Measurements from ENCODE around the gene SUMO1. TPM values are rescaled to one million over a fixed set of nuclear protein-coding genes. Genes with fewer than 3 reads are reported as not detected.

The SUMO1 gene
- total and polyA plus RNA-seq, 2 of the 8 experiments (the other 6 are each of a cell fraction or from before 2014, with no cell fraction given), result 108 to 238 TPM

DNA sequence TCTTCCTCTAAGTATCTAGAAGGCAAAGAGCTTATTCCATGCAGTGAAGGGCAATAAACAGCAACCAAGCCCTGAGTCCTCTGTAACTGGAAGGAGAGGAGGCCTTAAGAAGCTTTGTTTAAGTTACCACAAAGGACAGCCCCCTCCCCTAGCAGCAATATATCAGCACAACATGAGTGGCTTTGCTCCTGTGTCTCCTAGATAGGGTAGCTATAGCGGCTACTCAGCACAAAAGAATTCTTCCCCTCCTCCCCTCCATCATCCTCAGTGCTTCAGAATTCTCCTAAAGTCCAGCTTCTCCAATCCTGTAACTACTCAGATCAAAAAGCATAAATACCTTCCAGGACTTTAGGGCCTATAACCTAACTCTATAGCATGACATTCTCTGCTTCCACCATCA is 16.5 kb downstream of the SUMO1 start:
- POLR2A ChIA-PET (ENCODE audit: partially characterized antibody), result interaction anchor here (0.6 to 2.3 kb wide), 5 partner anchors 8 to 1426 kb away, joined by 3 to 15 read pairs (median 3); partner anchors contain the start of gene SUMO1
- no peaks in the 10 kb centered on the region for H3K27me3 ChIP-seq (replicated peaks in 1 of 4; ENCODE audit: control insufficient read depth in 3 of 4, extremely low read depth in 1 of 4, insufficient read depth in 3 of 4, low read length in 3 of 4)
- no peak overlapping the region for H3K4me3 ChIP-seq (ENCODE audit: extremely low read depth in 1 of 4, insufficient read depth in 2 of 4, low read depth in 3 of 4, low read length in 4 of 4)
- no peaks in the 10 kb centered on the region for H3K79me1 ChIP-seq (ENCODE audit: low read depth, low read length)
- H4K20me1 ChIP-seq (replicated peaks in 1 of 2; ENCODE audit: control insufficient read depth in 1 of 2, insufficient read depth in 2 of 2, low read length in 2 of 2), result peaks cover 7 to 16% of the 10 kb centered on the region in 2 experiments
- H3K4me2 ChIP-seq (ENCODE audit: insufficient read depth in 1 of 2, low read depth in 2 of 2, low read length in 2 of 2), result no peak overlapping the region
- FAIRE-seq (no peak), DNase-seq (ENCODE audit: low read depth in 1 of 2, low spot score in 2 of 2) (no peak)
- H3K9ac ChIP-seq (replicated peaks in 1 of 4; ENCODE audit: extremely low read depth in 1 of 4, low read depth in 3 of 4, low read length in 3 of 4), result no peak overlapping the region
- H3K79me2 ChIP-seq (ENCODE audit: control insufficient read depth in 1 of 2, insufficient read depth in 2 of 2, low read length in 2 of 2), result peaks cover 12 to 93% of the 10 kb centered on the region in 2 experiments
- H2BK5ac ChIP-seq (ENCODE audit: low read depth, low read length), result no peak overlapping the region
- H2AFZ ChIP-seq (ENCODE audit: low read length), result no peak overlapping the region
- H2AK5ac ChIP-seq (ENCODE audit: low read depth, low read length), result no peak overlapping the region
- peaks cover 0 to 3% (median 0%) of the 10 kb centered on the region in 4 experiments; a peak in 2 of 7 replicates for H3K4me1 ChIP-seq (replicated peaks in 1 of 4; ENCODE audit: control insufficient read depth in 3 of 4, insufficient read depth in 4 of 4, low read length in 3 of 4)
- no peak overlapping the region for H2BK12ac ChIP-seq (ENCODE audit: low read depth, low read length)
- H3K14ac ChIP-seq (ENCODE audit: insufficient read length), result no peak overlapping the region
- H2BK120ac ChIP-seq (replicated peaks; ENCODE audit: low read depth, low read length), result no peak overlapping the region
- no peak overlapping the region for H3K56ac ChIP-seq (replicated peaks; ENCODE audit: insufficient read length, low read depth, low read length)
- no peak overlapping the region for H3K18ac ChIP-seq (ENCODE audit: extremely low read depth, low read length)
- H3K4ac ChIP-seq (replicated peaks; ENCODE audit: insufficient read length, low read depth, low read length), result no peak overlapping the region
- CTCF ChIA-PET (ENCODE audit: partially characterized antibody), result interaction anchor here (0.6 to 1.1 kb wide), 5 partner anchors 10 to 176 kb away, joined by 3 to 5 read pairs (median 3); no protein-coding TSS in a partner anchor
- H3K27ac ChIP-seq (ENCODE audit: low read depth, low read length), result no peak overlapping the region
- H4K91ac ChIP-seq (replicated peaks; ENCODE audit: insufficient read length, low read length), result no peak overlapping the region
- H3K23me2 ChIP-seq (ENCODE audit: low read depth, low read length), result no peaks in the 10 kb centered on the region
- no peak overlapping the region for H4K5ac ChIP-seq (ENCODE audit: insufficient read length, low read depth, low read length)
- H2BK20ac ChIP-seq (ENCODE audit: low read length), result no peak overlapping the region
- peaks cover 0 to 33% (median 8%) of the 10 kb centered on the region in 4 experiments; a peak in 4 of 8 replicates for H3K36me3 ChIP-seq (ENCODE audit: control insufficient read depth in 2 of 4, insufficient read depth in 4 of 4, low read length in 3 of 4)
- H2BK15ac ChIP-seq (ENCODE audit: low read length), result no peak overlapping the region
- H4K8ac ChIP-seq (ENCODE audit: extremely low read depth, insufficient read depth, low read length), result no peak overlapping the region
- no peak overlapping the region for H3K23ac ChIP-seq (ENCODE audit: insufficient read length)
- H3K9me3 ChIP-seq (ENCODE audit: insufficient read depth in 2 of 2, low read depth in 1 of 2, low read length in 1 of 2), result no peaks in the 10 kb centered on the region
- 65% methylated on average over 1 of the region's 1 CpG; no CpG with 5 or more reads in 1 of the 2 experiments for WGBS, 2 experiments (ENCODE audit: extremely low coverage in 1 of 2, insufficient coverage in 1 of 2, insufficient read length in 1 of 2, insufficient replicate concordance in 2 of 2, low coverage in 1 of 2, low lambda C conversion rate in 2 of 2, missing lambda C conversion rate in 1 of 2)
- TF ChIP-seq CREB1 (IDR thresholded peaks at IDR 0.05) (no peak), RXRA (IDR thresholded peaks at IDR 0.05; ENCODE audit: insufficient read depth, low read depth, low read length) (no peak), SP4 (IDR thresholded peaks at IDR 0.05; ENCODE audit: low read length) (no peak), NRF1 (IDR thresholded peaks at IDR 0.05; ENCODE audit: low read depth, low read length) (no peak), RFX5 (IDR thresholded peaks at IDR 0.05; ENCODE audit: borderline replicate concordance, low read depth, low read length) (no peak), CBX8 (IDR thresholded peaks at IDR 0.05; ENCODE audit: borderline replicate concordance, low read depth, low read length) (no peak), EP300 (IDR thresholded peaks at IDR 0.05; ENCODE audit: borderline replicate concordance in 1 of 2, low read depth in 2 of 2, low read length in 2 of 2) (no peak), SUZ12 (IDR thresholded peaks at IDR 0.05; ENCODE audit: low read length) (no peak), TAF1 (IDR thresholded peaks at IDR 0.05; ENCODE audit: low read depth, low read length) (no peak), TBP (IDR thresholded peaks at IDR 0.05; ENCODE audit: low read depth, low read length) (no peak), SRF (IDR thresholded peaks at IDR 0.05; ENCODE audit: low read depth, low read length) (no peak), JUN (IDR thresholded peaks at IDR 0.05; ENCODE audit: low read depth, low read length) (no peak), GABPA (IDR thresholded peaks at IDR 0.05; ENCODE audit: borderline replicate concordance, insufficient read depth, low read length) (no peak)
